Cardiac septum (tissue), 1 donor: Measurements from ENCODE around the gene NACC2. TPM values are rescaled to one million over a fixed set of nuclear protein-coding genes. Genes with fewer than 3 reads are reported as not detected.

Source experiments
- DNase-seq: peaks from one replicate; pipeline ENCODE4 v3.0.0-alpha.2; 2020; ENCODE audit warnings: low spot score
- intact Hi-C: fragments of 100-400 bp; cut with DNase I; formaldehyde crosslinking; loops from one replicate; pipeline ENCODE4 v1.14.0; 2022
- total RNA-seq: library from RNA; stranded (reverse); fragmentation: NEBNext Ultra II Directional; extraction: Animal tissue kit (Norgen Biotek cat#: 25700); gene quantifications from one replicate; pipeline ENCODE4 v1.2.1, GENCODE V29; 2021
- donor health status: DM: no; HTN: no; CAD: no.

Gene NACC2
- total RNA-seq, 1 donor from 2014 or later: 57.8 TPM

DNA sequence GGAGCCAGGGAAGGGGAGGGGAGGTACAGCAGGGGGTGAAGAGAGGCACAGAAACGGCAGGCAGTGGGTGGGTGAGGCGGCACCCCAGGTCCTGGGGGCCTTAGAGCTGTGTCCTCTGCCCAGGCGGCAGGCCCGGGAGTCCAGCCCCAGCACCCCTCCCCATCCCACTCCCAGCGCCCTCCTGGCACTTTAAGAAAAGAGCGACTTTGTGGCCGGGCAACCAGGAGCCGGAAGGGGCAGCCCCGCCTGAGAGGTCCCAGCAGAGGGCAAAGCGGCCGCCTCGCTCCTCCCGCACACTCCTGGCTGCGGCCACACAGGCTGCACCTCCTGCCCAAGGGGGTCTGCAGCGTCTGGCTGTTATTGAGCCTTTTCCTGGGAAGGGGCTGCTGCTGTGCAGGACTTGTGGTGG, 42.6 kb downstream of the NACC2 start:
- peak; percentile 73 for DNase-seq
- intact Hi-C loops: loop anchor here (2.0 to 5.0 kb wide), 3 partner anchors 40 to 60 kb away; no protein-coding TSS in a partner anchor

DNA sequence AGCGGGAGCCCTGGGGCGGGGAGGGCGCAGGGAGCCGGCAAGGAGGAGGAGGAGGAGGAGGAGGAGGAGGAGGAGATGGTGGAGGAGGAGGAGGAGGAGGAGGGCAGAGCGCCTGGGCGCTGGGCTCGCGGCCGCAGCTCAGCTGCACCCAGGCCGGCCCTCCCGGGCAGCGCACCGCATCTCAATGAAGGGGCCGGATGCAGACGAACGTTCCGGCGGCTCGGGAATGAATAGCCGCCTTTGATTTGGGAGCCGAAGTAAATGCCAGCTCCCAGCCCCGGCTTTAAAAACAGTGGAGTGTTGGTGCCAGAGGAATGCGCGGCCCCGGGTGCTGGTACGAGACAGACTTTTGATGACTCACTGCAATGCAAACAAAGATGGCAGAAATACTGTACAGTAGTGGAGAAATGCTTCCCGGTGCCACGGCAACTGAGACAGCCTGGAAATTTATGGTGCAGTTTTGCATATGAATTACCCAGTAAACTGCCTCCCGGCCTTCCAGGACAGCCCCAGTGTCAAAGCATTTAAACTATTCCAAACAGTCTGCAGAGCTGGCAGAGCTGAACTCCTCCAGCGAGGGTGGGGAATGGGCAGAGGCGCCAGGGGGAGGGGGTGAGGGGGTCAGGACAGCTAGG, 43.1 kb downstream of the NACC2 start:
- DNase-seq: peak; percentile 82
- intact Hi-C loops: loop anchor here (2.0 to 5.0 kb wide), 3 partner anchors 40 to 59 kb away; no protein-coding TSS in a partner anchor

DNA sequence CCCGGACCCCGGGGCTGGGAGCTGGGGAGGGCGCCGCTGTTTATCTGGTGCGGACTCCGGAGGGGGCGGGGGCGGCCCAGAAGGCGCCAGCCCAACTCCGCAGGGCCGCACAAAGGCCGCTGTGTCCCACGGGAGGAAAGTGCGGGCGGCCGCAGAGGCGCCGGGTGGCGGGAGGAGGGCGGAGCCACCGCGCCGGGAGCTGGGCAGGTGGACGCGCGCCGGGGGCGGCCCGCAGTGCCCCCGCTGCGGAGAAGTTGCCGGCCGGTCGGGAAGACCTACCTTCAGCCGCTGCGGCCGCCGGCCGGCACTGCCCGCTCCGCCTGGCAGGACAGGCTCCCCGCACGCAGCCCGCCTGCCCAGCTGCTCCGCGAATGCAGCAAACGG, 43.6 kb downstream of the NACC2 start:
- intact Hi-C loops: loop anchor here (5.0 kb wide), 2 partner anchors 41 to 56 kb away; no protein-coding TSS in a partner anchor
- peak; percentile 78 for DNase-seq

DNA sequence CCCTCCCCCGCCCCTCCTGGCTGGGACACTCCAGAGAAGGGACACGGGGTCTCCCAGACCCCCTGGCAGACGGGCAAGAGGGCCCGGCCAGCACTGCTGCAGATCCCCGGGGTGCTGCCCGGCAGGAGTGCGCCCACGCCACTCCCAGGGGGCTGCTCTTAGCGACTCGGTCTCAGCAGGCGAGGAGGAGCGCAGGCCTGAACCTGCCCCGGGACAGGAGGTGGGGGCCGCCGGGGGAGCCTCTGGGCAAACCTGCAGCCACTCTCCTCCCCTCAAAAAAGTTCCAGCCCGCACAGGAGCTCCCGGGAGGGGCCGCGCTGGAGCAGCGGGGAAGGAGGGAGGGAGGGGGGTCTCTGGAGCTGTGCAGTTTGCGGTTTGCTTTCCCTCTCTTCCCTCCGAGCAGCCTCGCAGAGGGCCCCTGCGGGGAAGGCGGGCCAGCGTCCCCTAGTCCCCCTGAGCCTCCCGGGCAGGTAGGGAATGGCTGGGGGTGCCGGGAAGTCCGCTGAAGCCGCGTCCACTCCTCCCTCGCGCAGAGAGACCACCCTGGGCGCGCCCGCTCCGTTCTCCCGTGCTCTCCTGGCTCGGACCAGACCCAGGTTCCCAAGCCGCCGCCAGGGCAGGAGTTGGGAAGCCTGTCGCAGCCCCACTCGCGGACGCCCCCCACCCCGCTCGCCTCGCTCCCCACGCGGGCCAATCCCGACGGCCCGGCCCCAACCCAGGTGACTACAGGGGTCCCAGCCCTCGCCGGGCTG, 44.2 kb downstream of the NACC2 start:
- peak; percentile 74 for DNase-seq
- intact Hi-C loops: loop anchor here (5.0 kb wide), 2 partner anchors 41 to 56 kb away; no protein-coding TSS in a partner anchor

DNA sequence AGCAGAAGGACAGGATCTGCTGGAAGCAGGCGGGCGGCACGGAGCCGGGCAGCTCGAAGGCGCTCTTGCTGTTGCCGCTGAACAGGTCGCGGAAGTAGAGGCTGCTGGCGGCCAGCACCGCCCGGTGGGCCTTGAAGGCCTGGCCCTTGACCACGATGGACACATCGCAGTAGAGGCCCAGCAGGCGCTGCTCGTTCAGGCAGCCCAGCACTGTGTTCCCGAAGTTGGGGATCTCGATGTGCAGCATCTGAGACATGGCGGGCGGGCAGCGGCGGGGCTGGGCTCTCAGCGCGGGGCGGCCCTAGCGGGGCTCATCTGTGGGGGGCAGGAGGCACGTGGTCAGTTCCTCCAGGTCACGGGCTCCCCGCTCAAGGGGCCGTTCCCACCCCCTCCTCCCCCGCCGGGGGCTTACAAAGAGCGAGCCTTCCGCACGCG, 44.8 kb downstream of the NACC2 start:
- intact Hi-C loops: loop anchor here (5.0 kb wide), 2 partner anchors 42 to 57 kb away; no protein-coding TSS in a partner anchor
- DNase-seq: no peak

DNA sequence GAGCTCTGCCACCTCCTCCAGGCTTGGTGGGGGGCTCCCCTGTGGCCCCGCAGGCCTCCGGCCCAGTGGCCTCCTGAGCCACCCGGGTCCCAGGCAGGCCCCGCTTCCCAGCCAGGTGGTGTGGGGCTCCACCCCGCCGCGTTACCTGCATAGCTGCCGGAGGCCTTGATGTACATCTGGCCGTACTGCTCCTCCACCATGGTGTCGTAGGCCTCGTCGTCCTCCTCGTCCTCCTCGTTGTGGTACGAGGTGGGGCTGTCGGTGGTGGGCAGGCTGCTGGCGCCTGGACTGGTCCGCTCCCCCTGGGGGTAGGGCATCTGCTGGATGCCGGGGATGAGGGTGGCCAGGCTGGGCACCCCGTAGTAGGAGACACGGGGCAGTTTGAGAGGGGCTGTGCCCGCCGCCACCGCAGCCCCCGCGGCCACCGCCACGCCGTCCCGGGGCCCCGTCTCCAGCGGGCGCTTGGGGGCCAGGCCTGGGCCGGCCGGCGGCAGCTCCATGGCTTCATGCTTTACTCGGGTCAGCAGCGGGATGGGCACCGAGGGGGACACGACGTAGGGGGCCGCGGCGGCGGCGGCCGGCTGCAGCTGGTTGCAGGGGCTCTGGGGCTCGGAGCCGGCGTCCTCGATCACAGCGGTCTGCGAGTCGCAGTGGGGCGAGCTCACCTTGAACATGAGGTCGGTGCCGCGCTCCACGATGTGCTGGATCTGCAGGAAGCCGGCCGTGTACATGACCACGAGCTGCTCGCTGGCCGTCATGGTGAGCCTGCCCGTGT, 45.4 kb downstream of the NACC2 start:
- intact Hi-C loops: loop anchor here (5.0 kb wide), 2 partner anchors 43 to 58 kb away; no protein-coding TSS in a partner anchor
- DNase-seq: no peak

DNA sequence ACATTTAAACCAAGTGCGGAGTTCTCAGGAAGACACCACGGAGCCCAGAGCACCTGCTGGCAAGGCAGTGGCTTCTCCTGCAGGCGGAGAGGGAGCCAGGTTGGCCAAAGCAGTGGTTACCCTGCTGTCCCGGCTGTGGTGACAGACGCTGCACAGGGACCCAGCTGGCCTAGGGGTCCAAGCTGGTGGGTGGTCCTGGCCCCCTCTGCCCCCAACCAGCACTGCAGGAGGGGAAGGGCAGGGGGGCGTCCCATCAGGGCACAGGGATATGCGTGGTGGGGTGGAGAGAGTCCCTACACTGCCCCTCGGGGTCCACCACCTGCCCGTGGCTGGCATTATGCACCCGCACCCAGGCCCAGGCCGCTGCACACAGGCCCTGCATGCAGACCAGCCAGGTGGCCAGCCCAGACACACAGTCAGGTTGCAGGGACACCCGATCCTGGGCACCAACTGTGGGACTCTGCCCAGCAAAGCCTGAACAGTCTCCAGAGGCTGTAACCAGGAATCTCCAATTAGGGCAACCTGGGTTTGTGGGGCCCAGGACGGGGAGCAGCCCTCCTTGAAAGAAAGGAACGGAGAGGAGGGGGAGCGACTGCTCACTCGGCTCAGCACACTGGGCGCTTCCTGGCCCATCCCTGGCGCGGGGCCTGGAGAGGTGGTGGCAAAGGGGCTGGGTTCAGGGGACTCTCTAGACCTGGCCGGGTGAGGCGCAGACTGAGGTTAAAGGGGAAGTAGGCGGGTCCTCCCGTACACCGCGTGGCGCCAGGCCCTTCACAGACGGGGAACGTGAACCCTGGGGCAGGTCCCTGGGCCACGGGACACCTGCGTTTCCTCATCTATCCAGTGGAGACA, 46.3 kb downstream of the NACC2 start:
- intact Hi-C loops: no loop called here
- DNase-seq: no peak

DNA sequence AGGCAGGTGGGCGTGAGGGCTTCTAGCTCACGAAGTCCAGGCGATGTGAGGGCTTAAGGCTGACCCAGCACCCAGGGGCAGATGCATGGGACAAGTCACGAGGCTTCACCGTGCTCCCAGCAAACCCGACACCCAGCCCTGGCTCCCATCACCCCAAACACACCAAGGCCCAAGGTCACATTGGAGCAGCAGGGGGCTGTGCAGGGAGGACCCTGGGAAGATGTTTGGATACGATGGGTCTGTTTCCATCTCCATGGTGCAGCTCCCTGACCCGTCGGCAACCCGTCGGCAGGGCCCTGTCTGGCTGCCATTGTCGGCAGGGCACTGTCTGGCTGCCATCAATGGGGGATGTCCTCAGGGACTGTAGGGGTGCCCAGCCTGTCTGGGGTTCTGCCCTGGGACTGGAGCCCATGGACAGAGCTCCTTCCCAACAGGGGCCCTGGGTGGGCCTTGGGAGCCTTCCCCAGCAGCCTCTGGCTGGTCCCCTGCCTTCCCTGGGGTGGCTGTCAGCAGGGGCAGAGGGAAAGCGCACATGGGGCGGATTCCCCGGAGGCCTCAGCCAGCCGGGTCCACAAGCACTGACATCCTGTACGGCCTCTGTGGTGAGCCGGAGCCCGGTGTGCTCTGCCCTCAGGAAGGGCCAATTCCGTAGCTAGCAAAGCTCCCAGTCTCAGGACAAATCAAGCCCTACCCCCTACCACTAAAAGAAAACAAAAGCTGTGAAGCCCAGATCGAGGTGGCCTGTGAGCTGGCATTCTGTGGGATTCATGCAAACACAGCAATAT, 47.1 kb downstream of the NACC2 start:
- DNase-seq: no peak

DNA sequence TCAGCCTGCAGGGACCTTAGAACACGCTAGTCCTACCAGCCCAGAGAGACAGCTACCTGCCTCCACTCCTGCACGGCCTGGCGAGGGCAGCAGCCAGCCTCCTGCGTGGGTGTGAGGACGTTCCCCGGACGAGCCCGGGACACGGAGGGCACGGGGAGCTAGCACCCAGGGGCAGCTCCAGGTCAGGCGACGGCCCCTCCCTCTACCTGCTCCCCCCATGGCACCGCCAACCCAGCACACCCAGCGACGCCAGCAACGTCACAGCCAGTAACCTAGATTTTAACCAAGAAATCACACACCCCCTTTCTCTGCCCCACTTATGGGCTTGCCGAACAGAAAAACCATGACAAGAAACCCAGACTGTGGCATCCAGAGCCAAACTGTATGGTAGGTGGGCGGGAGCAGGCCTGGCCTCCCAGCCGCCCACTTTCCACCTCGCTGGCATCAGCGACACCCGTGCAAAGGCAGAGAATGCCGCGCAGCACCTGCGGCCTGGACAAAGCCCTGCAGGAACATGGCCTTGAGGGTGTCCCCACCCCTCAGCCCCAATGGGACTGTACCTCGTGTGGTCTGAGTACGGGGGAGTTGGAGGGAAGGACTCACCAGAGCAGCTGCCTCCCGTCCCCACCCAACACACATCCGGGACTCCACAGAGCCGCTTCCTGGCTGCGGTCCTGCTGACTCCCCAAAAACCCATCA, 47.9 kb downstream of the NACC2 start:
- DNase-seq: peak; percentile 58
- intact Hi-C loops: no loop called here

More for the DNA sequence above, 47.1 kb downstream of the NACC2 start:
- intact Hi-C loops: no loop called here

DNA sequence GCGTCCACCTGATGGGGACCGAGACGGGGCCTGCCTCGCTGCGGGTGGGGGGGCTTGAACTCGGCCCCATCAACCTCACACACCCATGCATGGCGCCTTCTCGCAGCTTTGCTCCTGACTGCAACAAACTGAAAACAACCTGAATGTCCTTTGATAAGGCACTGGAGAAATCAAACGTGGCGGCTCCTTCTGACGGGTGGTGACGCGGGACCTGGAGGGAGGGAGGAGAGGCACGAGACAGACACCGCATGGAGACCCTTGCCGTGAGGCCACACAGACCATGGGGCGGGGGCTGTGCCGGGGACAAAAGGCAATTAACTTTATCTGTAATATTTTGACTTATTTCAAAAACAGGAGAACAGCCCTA, 48.6 kb downstream of the NACC2 start:
- no peak for DNase-seq
- intact Hi-C loops: no loop called here

DNA sequence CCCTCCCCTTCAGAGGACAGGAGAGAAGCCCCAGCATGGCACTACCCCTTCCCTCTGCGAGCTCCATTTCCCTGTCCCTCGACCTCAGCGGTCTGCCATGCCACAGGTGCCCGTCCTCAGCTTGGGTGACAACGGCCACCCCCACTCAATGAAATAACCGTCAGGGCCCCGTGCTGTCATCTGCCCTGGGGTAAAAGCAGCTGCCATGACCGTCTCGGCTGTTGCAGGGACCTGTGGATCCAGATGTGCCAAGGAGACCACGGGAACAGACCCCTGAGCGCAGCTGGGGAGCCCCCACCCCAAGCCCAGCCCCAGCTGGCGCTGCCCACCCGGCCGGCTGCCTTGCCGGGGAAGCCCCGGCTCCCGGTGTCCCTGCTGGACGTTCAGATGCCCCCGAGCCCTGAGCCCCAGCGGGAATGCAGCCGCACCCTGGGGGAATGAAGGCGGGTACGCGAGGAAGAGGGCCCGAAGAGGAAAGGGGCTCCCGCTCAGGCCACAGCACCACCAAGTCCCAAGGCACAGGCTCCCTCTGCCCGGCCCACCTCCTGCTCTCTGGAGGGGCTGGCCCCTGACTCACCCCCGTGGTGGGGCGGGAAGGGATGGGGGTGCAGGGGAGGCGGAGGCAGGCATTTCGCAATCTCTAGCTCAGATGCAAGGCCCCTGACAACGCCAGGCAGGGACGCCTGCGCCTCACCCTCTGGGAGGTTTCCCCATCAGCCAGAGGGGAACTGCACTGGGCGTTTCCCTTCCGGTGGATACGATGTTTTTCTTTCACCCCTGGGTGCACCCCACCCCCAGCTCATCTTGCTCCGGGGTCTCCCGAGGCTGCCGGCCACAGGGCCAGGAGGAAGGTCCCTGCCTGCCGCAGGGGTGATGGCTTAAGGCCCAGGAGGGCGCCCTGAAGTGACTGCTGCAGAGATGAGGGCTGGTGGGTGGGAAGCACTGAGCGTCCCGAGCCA, 49.2 kb downstream of the NACC2 start:
- DNase-seq: peak; percentile 87

DNA sequence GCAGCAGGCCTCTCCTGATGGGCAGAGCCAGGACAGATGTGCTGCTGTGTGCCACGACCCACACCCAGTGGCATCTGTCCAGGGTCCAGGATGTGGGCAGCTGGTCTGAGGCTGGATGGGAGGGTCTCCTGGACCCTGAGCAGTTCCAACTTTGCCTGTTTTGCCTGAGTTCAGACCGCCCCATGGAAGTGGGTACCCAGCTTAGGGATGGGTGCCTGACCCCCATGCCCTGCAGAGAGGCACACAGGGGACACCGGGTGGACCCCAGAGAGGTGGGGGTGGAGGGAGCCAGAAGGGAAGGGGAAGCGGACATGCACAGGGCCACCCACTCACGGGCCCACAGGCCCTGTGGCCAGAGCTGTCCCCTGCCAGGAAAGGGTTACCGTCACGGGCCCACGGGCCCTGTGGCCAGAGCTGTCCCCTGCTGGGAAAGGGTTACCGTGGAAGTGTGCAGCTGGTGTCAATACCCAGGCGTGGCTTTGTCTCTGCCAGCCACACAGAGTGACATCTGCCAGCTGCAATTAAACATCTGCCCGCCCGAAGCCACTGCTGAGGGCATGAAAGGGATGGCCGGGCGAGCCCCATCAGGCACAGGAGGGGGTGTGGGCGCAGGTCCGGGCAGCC, 50.0 kb downstream of the NACC2 start:
- intact Hi-C loops: no loop called here
- peak; percentile 71 for DNase-seq

More for the DNA sequence above, 49.2 kb downstream of the NACC2 start:
- intact Hi-C loops: no loop called here

DNA sequence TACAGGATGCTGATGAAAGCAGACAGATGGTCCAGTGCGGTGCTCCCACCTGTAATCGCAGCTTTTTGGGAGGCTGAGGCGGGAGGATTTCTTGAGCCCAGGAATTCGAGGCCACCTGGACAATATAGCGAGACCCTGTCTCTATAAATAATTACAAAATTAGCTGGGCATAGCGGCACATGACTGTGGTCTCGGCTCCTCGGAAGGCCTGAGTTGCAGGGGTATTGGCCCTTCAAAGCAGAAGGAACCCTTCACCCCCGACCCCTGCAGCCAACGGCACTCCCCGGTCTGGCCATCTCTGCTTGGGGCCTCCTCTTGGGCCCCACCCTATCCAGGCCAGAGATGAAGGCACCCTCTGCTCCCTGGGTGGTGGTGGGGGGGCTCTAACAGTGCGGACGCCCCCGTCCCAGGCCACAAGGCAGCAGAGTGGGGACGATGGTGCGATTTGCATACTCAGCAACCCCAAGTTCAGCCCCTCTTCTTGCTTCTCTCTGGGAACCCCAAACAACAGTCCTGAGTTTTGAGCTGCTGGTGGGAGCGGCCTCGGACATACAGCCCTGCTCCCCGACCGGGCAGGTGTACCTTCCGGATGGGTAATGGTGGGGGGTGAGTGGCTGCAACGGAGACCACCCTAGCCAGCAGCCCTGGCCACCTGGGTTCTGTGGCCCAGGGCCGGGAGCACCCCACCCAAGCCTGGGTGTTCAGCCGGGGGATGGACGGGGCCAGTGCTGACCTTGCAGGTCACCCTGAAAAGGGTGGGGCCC, 50.7 kb downstream of the NACC2 start:
- DNase-seq: peak; percentile 67
- intact Hi-C loops: no loop called here

DNA sequence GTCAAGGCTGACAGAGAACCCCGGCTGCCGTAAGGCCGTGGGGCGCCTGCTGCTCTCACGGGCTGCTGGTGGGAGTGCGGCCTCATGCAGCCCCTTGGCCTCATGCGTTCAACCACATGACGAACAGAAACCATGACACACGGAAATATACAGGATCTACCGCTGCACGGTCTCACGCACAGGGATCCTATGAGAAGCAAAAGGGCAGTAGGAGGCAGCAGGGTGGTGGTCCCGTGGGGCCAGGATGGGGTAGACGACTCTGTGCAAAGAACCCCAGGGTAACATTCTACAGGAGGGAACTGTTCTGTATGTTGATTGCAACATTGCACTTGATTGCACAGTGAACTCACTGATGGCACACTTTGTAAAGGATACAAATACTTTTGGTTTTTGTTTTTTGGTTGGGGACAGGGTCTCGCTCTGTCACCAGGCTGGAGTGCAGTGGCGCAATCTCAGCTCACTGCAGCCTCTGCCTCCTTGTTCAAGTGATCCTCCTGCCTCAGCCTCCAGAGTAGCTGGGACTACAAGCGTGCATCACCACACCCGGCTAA, 51.6 kb downstream of the NACC2 start:
- no peak for DNase-seq
- intact Hi-C loops: no loop called here

DNA sequence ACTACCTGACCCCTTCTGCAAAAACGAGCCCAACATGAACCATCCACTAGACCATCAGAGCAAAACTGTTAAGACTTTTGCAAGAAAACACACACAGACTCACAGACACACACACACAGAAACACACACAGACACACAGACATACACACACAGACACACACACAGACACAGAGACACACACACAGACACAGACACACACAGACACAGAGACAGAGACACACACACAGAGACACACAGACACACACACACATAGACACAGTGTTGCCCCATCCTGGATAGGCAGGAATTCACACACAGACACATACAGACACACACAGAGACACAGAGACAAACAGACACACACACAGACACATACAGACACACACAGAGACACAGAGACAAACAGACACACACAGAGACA, 52.5 kb downstream of the NACC2 start:
- intact Hi-C loops: no loop called here
- no peak for DNase-seq
